PC-9 (cell line): ENCODE measurements around the gene PPP3R1.

ENCODE experiments used
- EZH2 ChIP-seq: fragments of 200-600 bp; sonication (generic); IDR thresholded peaks from 2 replicates; pipeline ENCODE4 v1.8.0; 2017; ENCODE audit warnings: antibody characterized with exemption, low read depth
- TF ChIP-seq, protein P1 (sequence below): fragments of 200-600 bp; sonication (generic); conservative IDR thresholded peaks from 2 replicates; pipeline ENCODE4 v1.6.1; 2017; ENCODE audit warnings: mixed run types, antibody characterized with exemption, mild to moderate bottlenecking, moderate library complexity

DNA sequence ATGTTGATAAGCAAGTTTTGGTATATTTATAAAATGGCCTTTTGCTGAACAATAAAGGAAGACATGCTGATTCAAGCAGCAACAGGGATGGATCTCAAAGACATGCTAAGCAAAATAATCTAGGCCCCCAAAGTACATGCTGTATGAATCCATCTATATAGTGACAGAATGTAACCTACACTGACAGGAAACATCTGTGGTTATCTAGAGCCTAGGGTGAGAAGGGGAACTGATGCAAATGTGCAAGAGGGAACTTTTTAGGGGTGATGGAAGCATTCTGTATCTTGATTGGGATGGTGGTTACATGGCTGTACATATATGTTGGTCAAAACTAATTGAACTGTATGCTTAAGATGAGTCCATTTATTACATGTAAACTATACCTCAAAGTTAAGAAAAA, 43.2 kb upstream of the PPP3R1 start:
- TF ChIP-seq, protein P1, sequence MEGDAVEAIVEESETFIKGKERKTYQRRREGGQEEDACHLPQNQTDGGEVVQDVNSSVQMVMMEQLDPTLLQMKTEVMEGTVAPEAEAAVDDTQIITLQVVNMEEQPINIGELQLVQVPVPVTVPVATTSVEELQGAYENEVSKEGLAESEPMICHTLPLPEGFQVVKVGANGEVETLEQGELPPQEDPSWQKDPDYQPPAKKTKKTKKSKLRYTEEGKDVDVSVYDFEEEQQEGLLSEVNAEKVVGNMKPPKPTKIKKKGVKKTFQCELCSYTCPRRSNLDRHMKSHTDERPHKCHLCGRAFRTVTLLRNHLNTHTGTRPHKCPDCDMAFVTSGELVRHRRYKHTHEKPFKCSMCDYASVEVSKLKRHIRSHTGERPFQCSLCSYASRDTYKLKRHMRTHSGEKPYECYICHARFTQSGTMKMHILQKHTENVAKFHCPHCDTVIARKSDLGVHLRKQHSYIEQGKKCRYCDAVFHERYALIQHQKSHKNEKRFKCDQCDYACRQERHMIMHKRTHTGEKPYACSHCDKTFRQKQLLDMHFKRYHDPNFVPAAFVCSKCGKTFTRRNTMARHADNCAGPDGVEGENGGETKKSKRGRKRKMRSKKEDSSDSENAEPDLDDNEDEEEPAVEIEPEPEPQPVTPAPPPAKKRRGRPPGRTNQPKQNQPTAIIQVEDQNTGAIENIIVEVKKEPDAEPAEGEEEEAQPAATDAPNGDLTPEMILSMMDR = no peak
- no peak for TF ChIP-seq EZH2
